ENCODE measurements around the gene MMADHC.
A peak's percentile ranks its signal among the peaks of the same experiment; 100 is the strongest.

MMADHC gene

DNA sequence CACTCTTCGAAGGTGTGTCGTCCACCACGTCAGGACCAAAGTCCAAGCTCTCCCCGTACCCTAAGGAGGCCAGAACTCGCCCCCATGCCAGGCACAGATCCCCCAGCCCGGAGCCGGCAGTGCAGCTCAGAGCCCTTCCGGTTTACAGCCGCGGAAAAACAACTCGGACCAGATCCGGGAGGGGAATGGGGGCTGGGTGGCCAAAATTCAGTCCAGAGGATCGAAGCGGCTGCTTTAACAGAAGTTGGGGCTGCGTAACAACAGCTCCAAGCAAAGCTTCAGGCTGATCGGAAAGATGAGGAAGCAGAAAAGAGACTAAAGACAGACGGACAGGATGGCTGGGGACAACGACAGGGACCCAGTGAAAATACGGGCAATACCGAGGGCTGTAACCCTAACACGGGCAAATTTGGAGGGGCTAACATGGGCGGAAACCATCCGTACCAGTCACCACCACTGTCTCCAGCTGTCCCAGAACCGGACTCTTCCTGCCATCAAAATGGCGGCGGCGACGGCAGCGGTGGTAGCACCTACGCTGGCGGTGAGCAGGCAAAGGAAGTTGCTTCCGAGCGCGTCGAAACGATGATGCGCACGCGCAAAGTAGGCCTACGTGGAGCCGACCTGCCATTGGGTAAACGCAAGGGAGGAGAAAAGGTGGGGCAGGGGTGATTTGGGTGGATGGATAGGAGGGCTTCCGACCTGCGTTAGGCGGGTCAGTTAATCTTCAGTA, at the start of gene MMADHC:
MMADHC (minus strand) TSS at position 556 of the 730 bp plus-strand sequence. CDS start 678 bp downstream, outside the sequence.
- peak; percentile 63 for FAIRE-seq
- DNase-seq (ENCODE audit: low spot score), result peak; percentile 94

DNA sequence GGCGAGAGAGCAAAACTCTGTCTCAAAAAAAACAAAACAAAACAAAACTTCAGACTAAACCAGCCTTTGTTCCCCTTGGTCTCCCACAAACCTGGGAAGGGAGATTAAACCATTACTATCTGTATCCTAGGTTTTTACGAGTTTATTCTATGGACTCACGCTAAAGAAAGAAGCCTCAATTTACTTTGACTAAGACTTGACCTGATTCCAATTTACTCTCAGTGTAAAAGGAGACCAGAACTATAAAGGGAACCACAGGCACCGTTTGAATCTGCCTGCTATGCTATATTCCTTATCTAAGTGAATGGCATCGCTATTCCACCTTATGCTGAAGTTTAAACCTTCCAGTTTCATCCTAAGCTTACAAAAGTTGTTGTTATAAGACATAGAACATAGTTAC, 46.5 kb upstream of the MMADHC start:
- DNase-seq (ENCODE audit: low spot score) (no peak), FAIRE-seq (no peak)

DNA sequence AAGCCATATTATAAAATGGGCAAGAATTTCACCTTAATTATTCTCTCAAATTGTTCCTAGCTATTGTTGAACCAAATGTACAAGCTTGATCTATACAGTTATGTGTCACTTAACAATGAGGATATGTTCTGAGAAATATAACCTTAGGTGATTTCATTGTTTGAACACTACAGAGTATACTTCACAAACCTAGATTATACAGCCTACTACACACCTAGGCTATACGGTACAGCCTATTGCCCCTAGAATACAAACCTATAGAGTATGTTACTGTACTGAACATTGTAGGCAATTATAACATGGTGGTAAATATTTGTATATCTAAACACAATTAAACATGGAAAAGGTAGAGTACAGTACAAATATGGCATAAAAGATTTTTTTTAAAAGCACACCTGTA, 42.9 kb upstream of the MMADHC start:
- DNase-seq (ENCODE audit: low spot score), result no peak
- FAIRE-seq, result no peak

DNA sequence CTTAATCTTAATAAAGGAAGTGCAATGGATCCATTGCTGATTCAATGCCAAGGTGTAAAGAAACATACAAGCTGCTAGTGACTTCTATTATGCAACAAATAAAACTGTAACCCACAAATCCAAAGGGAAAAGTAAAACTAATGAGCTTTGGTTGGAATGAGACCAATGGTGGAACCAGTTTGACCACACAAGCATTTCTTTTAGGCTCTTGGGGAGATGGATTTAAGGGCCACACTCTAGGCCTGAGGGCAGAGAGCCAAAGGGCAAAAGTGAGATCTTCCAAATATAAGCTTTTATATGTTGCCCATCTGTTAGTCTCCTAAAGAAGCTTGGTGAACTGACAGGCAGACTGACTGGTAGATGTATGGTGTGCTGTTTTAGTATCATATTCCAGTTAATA, 41.5 kb upstream of the MMADHC start:
- FAIRE-seq (no peak), DNase-seq (ENCODE audit: low spot score) (no peak)

DNA sequence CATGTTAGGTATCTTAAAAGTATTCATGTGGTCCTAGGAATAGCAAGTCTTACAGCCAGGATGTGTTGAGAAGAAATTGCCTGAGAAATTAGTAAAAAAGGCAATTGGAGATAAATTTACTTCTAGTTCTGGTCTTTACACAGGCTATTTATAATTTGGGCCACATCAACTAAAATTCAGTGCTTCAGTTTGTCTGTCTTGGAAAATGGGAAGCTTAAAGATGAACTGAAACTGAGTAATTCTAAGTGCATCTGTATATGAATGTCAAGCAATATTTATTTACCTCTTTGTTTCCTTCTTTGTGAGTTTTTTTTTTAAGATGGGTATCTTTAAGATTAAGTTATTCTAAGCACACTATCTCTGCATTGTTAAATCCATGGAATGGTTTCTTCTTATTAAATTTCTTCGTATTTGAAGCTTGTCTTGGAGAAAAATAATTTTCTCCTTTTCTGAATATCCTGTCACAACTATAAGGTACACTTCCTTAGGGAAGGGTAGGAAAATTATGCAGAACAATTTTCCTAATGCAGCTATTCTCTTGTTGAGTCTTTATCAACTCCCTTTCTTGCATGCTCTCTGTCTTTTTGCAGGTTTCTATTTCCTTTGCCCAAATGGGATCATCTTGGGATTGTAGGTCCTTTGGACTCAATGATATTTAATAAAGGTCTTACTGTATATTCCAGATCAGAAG, 39.7 kb upstream of the MMADHC start:
- FAIRE-seq, result no peak
- DNase-seq (ENCODE audit: low spot score), result no peak

DNA sequence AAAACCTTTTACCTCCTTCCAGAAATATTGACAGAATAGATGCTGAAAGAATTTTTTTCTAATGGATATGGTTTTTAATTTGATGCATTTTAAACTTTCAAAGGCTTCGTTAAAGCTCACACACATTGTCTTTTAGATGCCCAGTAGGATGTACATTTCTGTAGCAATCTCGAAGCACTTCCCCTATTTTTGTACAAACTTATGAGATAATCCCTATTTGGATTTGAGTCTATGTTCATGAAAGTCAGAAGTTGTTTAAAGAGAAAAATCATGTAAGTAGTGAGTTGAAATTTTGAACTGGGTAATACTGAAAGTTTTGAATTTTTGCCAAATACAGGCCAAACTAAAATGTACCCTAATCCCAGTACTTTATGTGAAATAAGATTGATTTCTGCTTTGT, 38.1 kb upstream of the MMADHC start:
- FAIRE-seq (no peak), DNase-seq (ENCODE audit: low spot score) (no peak)

DNA sequence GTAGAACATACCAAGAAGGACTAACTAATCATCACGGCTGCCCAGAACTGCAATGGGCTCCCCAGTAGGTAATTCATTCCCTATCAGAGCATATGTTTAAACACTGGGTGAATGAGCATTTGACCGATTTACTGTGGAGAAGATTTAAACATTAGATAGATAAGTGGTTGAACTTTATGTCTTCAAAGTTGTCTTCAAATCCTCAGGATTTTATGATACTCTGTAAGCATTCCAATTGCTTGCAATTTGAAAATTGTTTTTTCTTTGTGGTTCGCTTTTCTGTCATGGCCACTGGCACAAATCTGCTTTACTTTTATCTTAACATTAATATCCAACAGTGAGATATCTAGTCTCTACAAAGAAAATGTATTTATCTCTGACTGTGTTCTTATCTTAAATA, 37.7 kb upstream of the MMADHC start:
- FAIRE-seq (no peak), DNase-seq (ENCODE audit: low spot score) (no peak)

DNA sequence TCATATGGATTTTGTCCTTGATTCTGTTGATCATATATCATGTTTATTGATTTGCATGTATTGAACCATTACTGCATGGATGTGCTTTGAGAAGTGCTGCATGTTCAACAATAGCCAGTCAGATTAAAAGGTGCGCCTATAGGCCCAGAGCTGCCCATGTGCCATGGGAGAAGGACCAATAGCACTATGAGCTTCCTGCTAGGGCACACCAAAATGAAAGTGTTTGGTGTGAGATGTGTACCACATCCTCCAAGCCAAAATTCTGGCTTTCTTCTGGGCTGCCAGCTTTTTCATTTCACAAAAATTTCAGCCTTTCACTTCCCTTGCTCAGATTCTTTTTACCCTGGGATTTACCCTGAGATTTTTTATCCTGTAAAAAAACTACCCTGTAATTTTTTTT, 34.8 kb upstream of the MMADHC start:
- DNase-seq (ENCODE audit: low spot score) (no peak), FAIRE-seq (no peak)

DNA sequence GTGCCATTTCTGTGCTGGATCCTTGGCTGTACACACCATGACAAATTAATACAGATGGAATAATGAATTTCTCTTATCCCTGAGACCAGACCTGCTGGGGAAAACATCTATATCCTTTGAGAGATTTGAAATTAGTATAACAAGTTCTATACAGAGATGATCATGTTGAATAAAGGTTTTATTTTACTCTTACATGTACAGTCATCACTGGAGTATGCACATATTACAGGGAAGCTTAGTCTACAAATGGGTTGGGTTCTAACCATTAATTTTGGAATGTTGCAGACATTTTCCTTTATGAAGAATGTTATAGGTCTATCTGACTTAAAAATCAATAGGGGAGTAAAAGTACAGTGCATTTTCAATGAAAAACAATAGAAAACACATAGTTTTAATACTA, 29.9 kb upstream of the MMADHC start:
- no peak for FAIRE-seq

DNA sequence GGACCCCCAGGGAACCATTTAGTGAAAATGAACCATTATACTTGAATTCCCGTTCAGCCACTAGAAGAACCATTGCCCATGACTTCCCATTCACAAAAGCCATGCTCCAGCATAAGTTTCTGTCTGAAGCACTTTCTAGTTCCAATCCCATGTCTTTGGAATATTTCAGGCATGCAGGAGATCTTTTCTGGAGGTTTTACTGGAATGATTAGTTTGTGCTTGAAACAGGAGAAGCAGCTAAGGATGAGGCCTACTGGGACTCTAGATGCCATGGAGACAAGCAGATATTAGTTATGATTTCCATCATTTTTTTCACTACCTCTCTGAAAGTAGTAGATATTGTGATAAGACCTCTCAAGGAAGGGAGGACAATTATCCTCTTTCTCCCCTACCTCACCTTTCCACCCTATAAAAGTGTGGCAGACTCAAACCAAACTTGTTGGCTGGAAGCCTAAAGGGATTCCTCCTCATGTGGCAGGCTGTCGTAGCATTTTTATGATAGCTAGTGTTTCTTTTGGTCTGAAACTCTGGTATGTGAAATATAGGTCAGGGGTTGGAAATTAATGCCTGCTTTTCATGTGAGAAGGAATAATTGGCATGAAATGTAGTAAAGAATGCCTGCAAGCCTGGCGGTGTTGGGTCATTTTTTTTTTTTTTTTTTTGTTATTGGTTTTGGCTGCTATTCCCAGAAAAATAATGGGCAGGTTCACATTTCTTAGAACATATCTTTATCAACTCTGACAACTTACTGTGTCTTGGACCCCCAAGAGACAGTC, 29.3 kb upstream of the MMADHC start:
- DNase-seq (ENCODE audit: low spot score), result peak; percentile 11
- FAIRE-seq, result no peak

More for the DNA sequence above, 29.9 kb upstream of the MMADHC start:
- DNase-seq (ENCODE audit: low spot score), result no peak

DNA sequence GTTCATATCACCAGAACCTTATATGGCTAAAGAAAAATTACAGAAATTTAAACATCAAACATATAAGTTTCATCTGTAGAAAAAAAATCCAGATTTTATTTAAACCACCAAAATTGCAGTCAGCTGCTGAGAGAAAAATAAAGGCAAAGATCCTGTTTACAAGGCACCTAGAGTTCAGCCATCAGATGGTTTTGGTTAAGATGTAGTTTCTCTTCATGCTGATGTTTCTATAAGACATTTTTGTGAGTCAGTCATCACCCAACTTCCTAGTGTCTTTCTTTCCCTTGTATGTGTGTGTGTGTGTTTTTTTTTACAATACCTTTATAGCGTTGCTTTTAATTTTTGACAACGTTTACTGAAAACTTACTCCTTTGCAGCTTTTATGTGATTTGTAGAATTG, 26.1 kb upstream of the MMADHC start:
- no peak for DNase-seq (ENCODE audit: low spot score)

DNA sequence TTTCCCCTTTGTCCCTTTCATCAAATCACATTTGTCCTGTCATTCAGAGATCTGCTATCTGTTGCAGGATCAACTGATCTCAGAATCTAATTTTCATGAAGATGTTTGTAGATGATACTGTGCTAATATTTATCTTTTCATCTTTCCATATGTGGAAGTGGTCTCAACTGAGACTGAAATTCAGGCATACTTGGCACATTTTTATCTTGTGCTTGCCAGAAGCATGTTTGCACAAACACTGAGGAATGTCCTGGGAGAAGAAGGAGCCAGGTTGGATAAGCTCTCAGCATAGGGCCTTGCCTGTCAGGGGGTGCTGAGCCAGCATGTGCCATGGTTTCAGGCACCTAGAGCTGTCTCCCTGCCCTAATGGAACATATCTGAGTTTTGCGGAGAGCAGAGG, 24.5 kb upstream of the MMADHC start:
- FAIRE-seq (no peak), DNase-seq (ENCODE audit: low spot score) (no peak)

More for the DNA sequence above, 26.1 kb upstream of the MMADHC start:
- no peak for FAIRE-seq

DNA sequence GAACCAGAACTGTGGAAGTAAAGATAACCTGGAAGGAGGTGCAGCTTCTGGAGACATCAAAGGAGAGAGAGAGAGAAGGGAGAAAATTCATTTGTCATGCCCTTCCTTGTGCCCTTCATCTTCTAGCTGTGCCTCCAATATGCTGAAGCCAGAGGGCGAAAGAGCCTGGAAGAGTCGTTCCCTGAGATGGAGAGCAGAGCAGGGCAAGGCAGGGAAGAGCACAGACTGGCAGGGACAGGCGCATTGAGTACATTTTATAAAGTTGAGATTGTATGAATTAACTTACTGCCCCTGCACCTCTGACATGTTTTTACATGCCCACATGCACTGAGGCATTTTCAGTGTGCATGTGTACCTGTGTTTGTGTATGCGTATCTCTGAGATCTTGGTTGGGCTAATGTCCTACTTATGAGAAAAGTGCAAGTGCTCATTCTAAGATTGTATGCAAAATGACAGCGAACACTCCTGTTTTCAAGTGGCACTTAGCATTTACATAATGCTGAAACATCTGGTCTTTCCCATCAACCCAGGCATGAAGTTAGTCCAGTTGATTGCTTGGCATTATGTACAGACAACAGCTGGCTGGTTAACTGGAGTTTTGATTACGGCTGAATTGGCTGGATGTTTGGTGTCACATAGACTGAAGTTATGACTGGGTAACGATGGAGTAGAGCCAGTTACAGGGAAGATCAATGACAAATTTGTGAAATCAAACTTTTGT, 23.7 kb upstream of the MMADHC start:
- DNase-seq (ENCODE audit: low spot score) (no peak), FAIRE-seq (no peak)

DNA sequence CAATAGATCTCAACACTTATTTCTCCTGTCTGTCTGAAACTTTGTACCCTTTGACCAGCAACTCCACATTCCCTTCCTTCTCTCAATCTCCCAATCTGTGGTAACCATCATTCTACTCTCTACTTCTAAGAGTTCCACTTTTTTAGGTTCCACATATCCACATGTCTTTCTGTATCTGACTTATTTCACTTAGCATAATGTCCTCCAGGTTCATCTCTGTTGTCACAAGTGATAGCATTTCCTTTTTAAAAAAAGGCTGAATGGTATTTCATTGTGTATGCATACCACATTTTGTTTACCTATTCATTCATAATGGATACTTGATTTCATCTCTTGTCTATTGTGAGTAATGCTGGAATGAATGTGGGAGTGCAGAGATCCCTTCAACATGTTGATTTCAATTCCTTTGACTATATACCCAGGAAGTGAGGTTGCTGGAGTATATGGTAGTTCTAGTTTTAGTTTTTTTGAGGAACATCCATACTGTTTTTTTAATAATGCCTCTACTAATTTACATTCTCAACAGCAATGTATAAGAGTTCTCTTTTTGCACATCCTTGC, 18.8 kb upstream of the MMADHC start:
- FAIRE-seq (no peak), DNase-seq (ENCODE audit: low spot score) (no peak)

DNA sequence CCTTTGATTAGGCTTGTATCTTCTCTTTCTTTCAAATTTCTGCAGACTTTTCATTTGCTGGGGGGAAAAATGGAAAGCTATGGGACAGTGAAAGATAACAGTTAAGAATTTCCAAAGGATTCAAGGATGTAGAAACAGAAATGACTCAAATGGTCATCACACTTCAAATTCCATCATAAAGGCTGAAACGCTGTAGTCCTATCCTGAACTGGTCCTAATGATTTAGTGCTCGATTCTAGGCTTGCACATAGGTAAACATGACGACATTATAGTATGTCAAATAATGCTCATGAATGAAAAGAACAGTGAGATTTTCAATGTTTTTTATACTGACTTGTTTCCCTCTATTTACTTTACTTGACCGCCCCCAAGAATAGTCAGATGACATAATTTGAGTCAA, 15.7 kb upstream of the MMADHC start:
- DNase-seq (ENCODE audit: low spot score), result no peak
- no peak for FAIRE-seq

DNA sequence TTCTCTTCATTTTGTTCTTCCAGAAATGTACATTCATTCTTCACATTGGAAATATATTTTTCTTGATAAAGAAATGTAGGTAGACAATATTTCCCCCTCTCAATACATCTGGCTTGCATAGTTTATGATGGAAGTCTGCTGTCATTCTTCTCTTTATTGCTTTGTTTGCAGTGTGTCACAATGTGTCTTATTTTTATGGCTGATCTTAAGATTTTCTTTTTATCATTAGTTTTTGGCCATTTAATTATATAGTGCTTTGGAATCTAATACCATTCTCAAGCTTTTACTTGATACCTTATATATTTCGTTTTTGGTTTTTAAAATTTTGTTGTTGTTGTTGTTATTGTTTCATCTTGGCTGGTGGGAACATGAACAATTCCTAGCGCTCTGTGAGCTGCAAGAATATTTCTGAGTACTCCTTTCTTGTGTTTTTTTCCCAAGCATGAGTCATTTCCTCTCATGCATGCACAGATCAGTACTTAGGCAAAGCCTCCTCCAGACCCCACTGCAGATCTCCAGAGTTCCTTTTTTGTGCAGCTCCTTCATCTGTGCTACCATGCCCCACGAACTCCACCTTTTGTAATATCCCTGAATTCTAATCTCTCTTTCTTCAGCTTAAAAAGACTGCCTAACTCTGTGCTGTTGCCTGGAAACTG, 13.7 kb upstream of the MMADHC start:
- FAIRE-seq (no peak), DNase-seq (ENCODE audit: low spot score) (peak; percentile 15)

DNA sequence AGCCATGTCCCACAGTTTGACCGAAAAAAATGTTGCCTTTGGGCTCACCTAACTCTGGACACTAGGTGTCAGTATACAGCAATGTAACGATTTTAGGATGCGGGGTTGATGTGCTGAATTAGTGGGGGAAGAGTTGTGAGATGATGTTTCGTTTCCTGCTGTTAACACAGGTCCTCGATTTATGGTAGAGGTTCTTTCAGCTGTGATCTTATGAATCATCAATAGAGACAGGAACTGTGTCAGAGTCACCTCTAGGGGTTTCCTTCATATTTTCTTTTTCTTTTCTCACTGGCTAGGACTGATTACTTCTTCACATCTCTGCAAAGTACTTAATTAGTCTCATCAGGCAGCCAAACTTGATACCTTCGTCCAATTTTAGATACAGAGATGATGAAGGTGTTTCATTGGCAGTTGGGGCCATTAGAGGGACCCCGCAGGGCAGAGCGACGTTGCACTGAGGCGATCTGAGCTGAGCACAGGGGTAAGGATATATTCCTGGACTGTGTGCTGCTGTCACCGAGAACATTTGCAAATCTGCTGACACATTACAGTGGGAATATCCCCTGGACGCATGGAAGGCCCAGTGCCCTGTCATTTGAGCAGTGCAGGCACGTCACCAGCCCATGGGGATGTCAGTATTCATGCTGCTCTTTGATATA, 10.2 kb upstream of the MMADHC start:
- DNase-seq (ENCODE audit: low spot score), result peak; percentile 64
- FAIRE-seq, result peak; percentile 30

DNA sequence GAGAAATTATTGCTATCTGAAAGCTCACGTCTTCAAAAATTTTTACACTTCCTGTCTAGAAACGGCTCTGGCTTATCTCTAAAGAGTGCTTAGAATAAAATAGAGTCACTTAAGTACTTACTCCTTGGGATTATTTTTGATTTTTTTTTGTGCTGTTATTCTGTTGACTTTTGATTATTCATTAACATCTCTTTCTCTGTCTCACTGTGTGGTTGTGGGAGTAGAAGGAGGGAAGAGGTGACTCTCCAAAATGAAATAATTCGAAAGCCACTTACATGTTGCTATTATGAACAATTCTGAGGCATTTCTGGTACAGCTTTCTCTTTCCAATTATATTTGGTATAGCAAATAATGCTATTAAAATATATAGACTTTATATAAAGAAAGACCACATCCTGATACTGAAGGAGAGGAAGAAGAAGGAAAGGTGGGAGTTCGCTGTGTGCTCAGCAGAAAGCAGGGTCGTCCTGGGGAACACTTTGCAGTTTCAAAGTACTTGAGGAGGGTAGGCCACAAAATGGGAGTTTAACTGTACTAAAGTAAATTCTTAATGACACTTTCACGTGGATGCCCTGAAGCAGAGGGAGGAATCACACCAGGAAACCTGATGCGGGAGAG, 9.6 kb upstream of the MMADHC start:
- no peak for FAIRE-seq
- DNase-seq (ENCODE audit: low spot score), result no peak

DNA sequence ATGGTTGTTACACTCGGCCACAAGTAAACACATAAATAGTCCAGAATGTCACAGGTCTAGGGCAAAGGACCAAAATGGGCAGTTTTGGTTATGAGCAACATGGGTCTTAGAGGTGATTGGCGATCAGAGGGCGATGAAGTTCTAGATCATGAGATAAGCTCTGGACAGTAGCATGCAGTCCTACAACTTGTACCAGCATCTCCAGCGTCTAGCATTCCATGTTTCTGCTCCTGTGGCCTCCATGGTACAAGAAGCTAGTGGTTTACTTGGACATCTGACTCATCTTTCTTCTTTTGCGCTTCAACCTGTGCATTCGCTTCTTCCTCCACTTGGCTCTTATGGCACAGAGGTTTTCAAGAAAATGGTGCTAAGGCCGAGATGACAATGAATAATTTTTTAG, 8.9 kb upstream of the MMADHC start:
- no peak for DNase-seq (ENCODE audit: low spot score)
- no peak for FAIRE-seq

Measured in urothelium cell line (cell line).